ENCODE data around the gene ITPKC.

GRCh38 chr19:40677156-40677555, 39.8 kb upstream of the ITPKC start:
- TF ChIP-seq MAFK (IDR thresholded peaks at IDR 0.05; ENCODE audit: low read length), result no peak
- no peak for TF ChIP-seq CTCF (IDR thresholded peaks at IDR 0.05 in 2 of 3, conservative IDR thresholded peaks at IDR 0.05 in 1 of 3; ENCODE audit: insufficient read depth in 2 of 3, low read depth in 1 of 3, low read length in 3 of 3)
- no peak for TF ChIP-seq KDM1A (IDR thresholded peaks at IDR 0.05)
- no peak for TF ChIP-seq JUND (IDR thresholded peaks at IDR 0.05; ENCODE audit: borderline replicate concordance, low read depth, low read length)
- TF ChIP-seq JUND (tag; IDR thresholded peaks at IDR 0.05; ENCODE audit: borderline replicate concordance, low read depth, low read length), result no peak
- TF ChIP-seq GTF3C2 (IDR thresholded peaks at IDR 0.05; ENCODE audit: borderline replicate concordance, extremely low read depth, insufficient read length), result no peak
- TF ChIP-seq ZBTB43 (CRISPR knock-in tag; IDR thresholded peaks at IDR 0.05), result no peak
- no peak for TF ChIP-seq PHF8 (IDR thresholded peaks at IDR 0.05; ENCODE audit: borderline replicate concordance, low read length)
- no peak for TF ChIP-seq TARDBP (IDR thresholded peaks at IDR 0.05)
- no peak for TF ChIP-seq POLR2A (conservative IDR thresholded peaks at IDR 0.05)
- no peak for TF ChIP-seq NBN (IDR thresholded peaks at IDR 0.05; ENCODE audit: low read depth)
- TF ChIP-seq ATF6 (CRISPR knock-in tag; IDR thresholded peaks at IDR 0.05), result no peak
- TF ChIP-seq JUN (IDR thresholded peaks at IDR 0.05; ENCODE audit: borderline replicate concordance, low read depth, low read length), result no peak
- TF ChIP-seq JUN (CRISPR knock-in tag; IDR thresholded peaks at IDR 0.05; ENCODE audit: borderline replicate concordance), result no peak
- no peak for TF ChIP-seq ZBTB26 (CRISPR knock-in tag; IDR thresholded peaks at IDR 0.05)
